Esophagus (tissue), 2 donors: Measurements from ENCODE around the gene CBY1. TPM values are rescaled to one million over a fixed set of nuclear protein-coding genes. Genes with fewer than 3 reads are reported as not detected.

ENCODE experiments used
- H3K27ac ChIP-seq, 2 donors: one replicate each; pipeline ENCODE4 v1.5.1; 2013; ENCODE audit warnings: low read depth in 2 of 2, mild to moderate bottlenecking in 2 of 2, inconsistent platforms in 1 of 2, low read length in 1 of 2, moderate library complexity in 1 of 2
- H3K27me3 ChIP-seq, 2 donors: one replicate each; pipeline ENCODE4 v1.6.1; 2013; ENCODE audit warnings: low read length in 2 of 2, control low read depth in 1 of 2, mild to moderate bottlenecking in 1 of 2; ENCODE audit not compliant: insufficient read depth in 2 of 2, control insufficient read depth in 1 of 2
- H3K36me3 ChIP-seq, 2 donors: one replicate each; pipeline ENCODE4 v1.6.1; 2013; ENCODE audit warnings: low read length in 1 of 2; ENCODE audit not compliant: control insufficient read depth in 2 of 2, insufficient read depth in 2 of 2
- H3K4me1 ChIP-seq, 2 donors: one replicate each; pipeline ENCODE4 v1.6.1; 2013; ENCODE audit warnings: low read length in 1 of 2; ENCODE audit not compliant: control insufficient read depth in 2 of 2, insufficient read depth in 2 of 2
- H3K4me3 ChIP-seq, 2 donors: one replicate each; pipeline ENCODE4 v1.5.1; 2013; ENCODE audit warnings: low read length in 2 of 2, mild to moderate bottlenecking in 2 of 2, low read depth in 1 of 2, moderate library complexity in 1 of 2
- H3K9me3 ChIP-seq, 2 donors: one replicate each; pipeline ENCODE4 v1.6.1; 2013; ENCODE audit warnings: mild to moderate bottlenecking in 2 of 2, low read depth in 1 of 2, low read length in 1 of 2, moderate library complexity in 1 of 2; ENCODE audit not compliant: control insufficient read depth in 2 of 2, insufficient read depth in 1 of 2
- WGBS, 2 donors: extraction: QIAGEN DNeasy Blood & Tissue Kit; methylation state at CpG; one replicate each; pipeline ENCODE4 v1.1.7; 2013; 5-methylcytosine and 5-hydroxymethylcytosine counted together
- polyA plus RNA-seq, 2 donors: library from polyadenylated mRNA; stranded (reverse); fragments of 200-250 nt; gene quantifications; one replicate each; pipeline ENCODE4 v1.2.3, GENCODE V29; 2013
- donor health status: healthy with polysubstance abuse.
- donor health status: Bipolar disorder and iron deficiency.

The CBY1 gene
- polyA plus RNA-seq, 2 donors, result 24.1 to 28.9 TPM

DNA sequence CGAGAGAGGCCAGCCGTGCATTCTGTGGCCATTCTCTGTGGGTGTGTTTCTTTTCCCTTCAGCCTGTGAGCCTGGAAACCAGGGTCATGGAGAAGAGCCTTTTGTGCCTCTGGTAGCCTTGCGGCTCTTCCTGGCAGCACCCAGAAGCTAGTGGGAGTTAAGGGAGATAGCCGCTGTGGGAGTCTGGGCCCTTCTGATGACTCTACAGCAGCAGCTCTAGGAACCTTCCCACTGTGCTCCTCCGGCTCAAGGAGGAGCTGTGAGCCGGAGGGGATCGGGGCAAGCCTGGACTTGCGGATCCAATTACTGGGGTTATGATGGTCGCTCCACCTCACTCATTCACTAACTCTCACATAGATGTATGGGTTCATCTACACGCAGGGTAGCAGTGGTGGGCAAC lies 59.8 kb downstream of the CBY1 start:
- H3K4me1 ChIP-seq, result peaks cover 5 to 18% of the 10 kb centered on the region in 2 donors
- 86 to 92% methylated on average over 10 of the region's 10 CpGs for WGBS, 2 donors
- H3K36me3 ChIP-seq, result peaks cover 11 to 28% of the 10 kb centered on the region in 2 donors

DNA sequence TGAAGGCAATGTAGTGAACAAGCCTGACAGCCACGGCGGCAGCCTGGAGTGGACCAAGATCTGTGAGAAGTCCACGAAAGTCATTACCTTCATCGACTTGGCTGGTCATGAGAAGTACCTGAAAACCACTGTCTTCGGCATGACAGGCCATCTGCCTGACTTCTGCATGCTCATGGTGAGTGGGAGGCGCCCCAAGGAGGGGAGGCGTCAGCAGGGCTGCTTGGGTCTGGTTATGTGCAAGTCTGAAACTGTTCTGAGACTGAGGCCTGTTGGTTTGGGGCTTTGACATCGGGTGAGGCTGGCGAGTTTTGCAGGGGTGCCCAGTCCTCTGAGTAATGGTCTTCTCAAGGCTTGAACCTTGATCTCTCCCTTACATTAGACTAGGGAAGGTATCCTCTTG lies 60.4 kb downstream of the CBY1 start:
- 75 to 79% methylated on average over 9 of the region's 9 CpGs for WGBS, 2 donors
- no peak overlapping the region for H3K4me3 ChIP-seq
- no peaks in the 10 kb centered on the region for H3K27me3 ChIP-seq
- no peak overlapping the region for H3K27ac ChIP-seq
- H3K4me1 ChIP-seq, result peaks cover 5 to 18% of the 10 kb centered on the region in 2 donors
- peaks cover 11 to 31% of the 10 kb centered on the region in 2 donors for H3K36me3 ChIP-seq
- no peaks in the 10 kb centered on the region for H3K9me3 ChIP-seq

More for the DNA sequence above, 59.8 kb downstream of the CBY1 start:
- Histone ChIP-seq H3K27ac (no peak overlapping the region), H3K4me3 (no peak overlapping the region), H3K27me3 (no peaks in the 10 kb centered on the region), H3K9me3 (no peaks in the 10 kb centered on the region)

DNA sequence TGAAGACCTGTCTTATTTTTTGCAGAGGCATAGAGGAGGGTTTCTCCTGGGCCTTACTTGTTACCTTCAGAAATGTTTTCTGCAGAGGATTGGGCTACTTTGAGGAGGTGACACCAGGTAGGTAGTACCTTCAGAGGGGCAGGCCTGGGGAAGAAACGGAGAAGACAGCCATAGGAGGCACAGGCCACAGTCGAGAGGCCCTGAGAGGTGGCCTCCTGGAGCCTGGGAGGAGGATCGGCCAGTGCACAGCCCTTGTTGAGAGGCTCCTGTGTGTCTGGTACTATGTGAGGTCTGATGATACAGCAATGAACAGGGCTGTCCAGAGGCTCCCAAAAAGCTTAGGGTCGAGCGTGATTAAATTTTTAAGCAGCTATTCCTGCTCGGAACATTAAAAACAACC lies 60.8 kb downstream of the CBY1 start:
- H3K36me3 ChIP-seq, result peaks cover 11 to 31% of the 10 kb centered on the region in 2 donors
- H3K4me1 ChIP-seq, result peaks cover 5 to 18% of the 10 kb centered on the region in 2 donors
- H3K4me3 ChIP-seq, result no peak overlapping the region
- H3K27me3 ChIP-seq, result no peaks in the 10 kb centered on the region
- H3K27ac ChIP-seq, result no peak overlapping the region
- 88 to 93% methylated on average over 6 of the region's 6 CpGs for WGBS, 2 donors
- no peaks in the 10 kb centered on the region for H3K9me3 ChIP-seq

DNA sequence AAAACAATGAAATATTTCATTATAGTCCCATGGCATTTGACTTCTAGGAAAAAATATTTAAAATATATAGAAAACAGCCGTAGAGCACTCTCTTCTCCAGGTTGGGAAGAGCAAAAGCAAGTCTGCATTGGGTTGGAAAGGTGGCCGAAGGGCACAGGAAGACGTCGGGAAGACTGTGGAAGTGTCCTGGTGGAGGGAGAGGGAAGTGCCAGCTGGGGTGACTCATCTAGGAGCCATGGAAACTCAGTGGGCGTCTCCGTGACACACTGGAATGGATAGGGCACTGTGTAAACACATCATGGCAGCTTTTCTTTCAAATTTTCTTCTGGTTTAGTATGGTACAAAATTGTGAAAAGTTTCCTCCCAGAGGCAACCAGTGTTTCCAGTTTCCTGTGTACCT lies 62.0 kb downstream of the CBY1 start:
- Histone ChIP-seq H3K4me1 (peaks cover 5 to 13% of the 10 kb centered on the region in 2 donors), H3K4me3 (no peak overlapping the region), H3K9me3 (no peaks in the 10 kb centered on the region), H3K27me3 (no peaks in the 10 kb centered on the region), H3K27ac (peak overlapping the region in 1 of 2 donors; percentile 59), H3K36me3 (peaks cover 17 to 26% of the 10 kb centered on the region in 2 donors)
- WGBS, 2 donors, result 20 to 26% methylated on average over 6 of the region's 6 CpGs

DNA sequence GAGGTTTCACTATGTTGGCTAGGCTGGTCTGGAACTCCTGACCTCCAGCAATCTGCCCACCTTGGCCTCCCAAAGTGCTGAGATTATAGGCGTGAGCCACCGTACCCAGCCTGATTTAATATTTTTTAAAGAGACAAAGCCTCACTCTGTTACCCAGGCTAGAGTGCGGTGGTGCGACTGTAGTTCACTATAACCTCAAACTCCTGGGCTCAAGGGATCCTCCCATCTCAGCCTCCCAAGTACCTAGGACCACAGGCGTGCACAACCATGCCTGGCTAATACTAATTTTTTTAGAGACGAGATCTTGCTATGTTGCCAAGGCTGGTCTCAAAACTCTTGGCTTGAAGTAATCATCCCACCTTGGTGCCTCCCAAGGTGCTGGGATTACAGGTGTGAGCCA lies 62.8 kb downstream of the CBY1 start:
- Histone ChIP-seq H3K27me3 (no peaks in the 10 kb centered on the region), H3K4me1 (peaks cover 5 to 13% of the 10 kb centered on the region in 2 donors), H3K9me3 (no peaks in the 10 kb centered on the region), H3K4me3 (no peak overlapping the region), H3K36me3 (peaks cover 19 to 31% of the 10 kb centered on the region in 2 donors), H3K27ac (peak overlapping the region in 1 of 2 donors; percentile 6)
- WGBS, 2 donors, result 88 to 90% methylated on average over 6 of the region's 6 CpGs

DNA sequence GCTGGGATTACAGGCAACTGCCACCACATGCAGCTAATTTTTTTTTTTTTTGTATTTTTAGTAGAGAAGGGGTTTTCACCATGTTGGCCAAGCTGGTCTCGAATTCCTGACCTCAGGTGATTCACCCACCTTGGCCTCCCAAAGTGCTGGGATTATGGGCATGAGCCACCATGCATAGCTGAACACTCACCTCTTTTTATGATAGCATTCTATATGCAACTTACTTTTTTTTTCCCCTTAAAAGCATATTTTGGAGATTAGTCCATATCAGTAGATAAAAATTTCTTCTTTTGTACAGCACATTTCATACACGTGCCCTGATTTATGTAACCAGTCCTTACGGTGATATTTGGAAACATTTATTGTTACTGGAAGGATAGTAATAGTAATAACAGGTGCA lies 63.9 kb downstream of the CBY1 start:
- no peaks in the 10 kb centered on the region for H3K27me3 ChIP-seq
- no peaks in the 10 kb centered on the region for H3K9me3 ChIP-seq
- H3K36me3 ChIP-seq, result peaks cover 24 to 37% of the 10 kb centered on the region in 2 donors
- H3K27ac ChIP-seq, result no peak overlapping the region
- H3K4me3 ChIP-seq, result no peak overlapping the region
- peaks cover 1 to 9% of the 10 kb centered on the region in 2 donors for H3K4me1 ChIP-seq
- 91 to 92% methylated on average over 3 of the region's 3 CpGs for WGBS, 2 donors

DNA sequence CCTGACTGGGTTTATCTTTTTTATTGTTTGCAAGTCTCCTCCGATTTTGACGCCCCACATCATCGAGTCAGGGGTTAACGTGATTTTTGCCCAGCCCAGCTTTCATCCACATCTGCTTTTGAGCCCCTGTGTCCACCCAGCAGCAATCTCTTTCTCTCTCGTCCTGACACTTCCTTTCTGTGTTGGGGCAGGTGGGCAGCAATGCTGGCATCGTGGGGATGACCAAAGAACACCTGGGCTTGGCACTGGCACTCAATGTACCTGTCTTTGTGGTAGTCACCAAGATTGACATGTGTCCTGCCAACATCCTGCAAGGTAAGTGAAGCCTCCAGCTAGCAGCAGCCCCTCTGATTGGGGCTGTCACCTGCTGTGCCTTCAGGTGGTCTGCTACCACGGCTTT lies 65.1 kb downstream of the CBY1 start:
- Histone ChIP-seq H3K4me1 (peaks cover 0 to 2% of the 10 kb centered on the region in 2 donors), H3K4me3 (no peak overlapping the region), H3K9me3 (no peaks in the 10 kb centered on the region), H3K36me3 (peaks cover 22 to 36% of the 10 kb centered on the region in 2 donors), H3K27ac (no peak overlapping the region), H3K27me3 (no peaks in the 10 kb centered on the region)
- WGBS, 2 donors, result 85 to 93% methylated on average over 7 of the region's 7 CpGs

Other genes starting within 250 kb of the CBY1 start
- not detected for gene KCNJ4, start 201.4 kb upstream of the CBY1 start, polyA plus RNA-seq
- gene KDELR3, start 188.5 kb upstream of the CBY1 start, polyA plus RNA-seq, result 1 to 10 TPM; 1.0 to 1.3 TPM
- gene DDX17, start 150.3 kb upstream of the CBY1 start, polyA plus RNA-seq, result 100 to 1,000 TPM in 1 of 2 donors, 10 to 100 TPM in 1; 95.5 to 143 TPM
- 1 to 10 TPM in 1 of 2 donors, under 1 TPM in 1; 0.51 to 1.3 TPM for gene DMC1, start 86.5 kb upstream of the CBY1 start, polyA plus RNA-seq
- under 1 TPM; 0.06 to 0.86 TPM for gene FAM227A, start 246 bp upstream of the CBY1 start, polyA plus RNA-seq
- 10 to 100 TPM; 14.4 to 41.1 TPM for gene TOMM22, start 25.3 kb downstream of the CBY1 start, polyA plus RNA-seq
- 10 to 100 TPM in 1 of 2 donors, 1 to 10 TPM in 1; 9.2 to 16.5 TPM for gene JOSD1, start 44.3 kb downstream of the CBY1 start, polyA plus RNA-seq
- 10 to 100 TPM; 12.5 to 19.4 TPM for gene GTPBP1, start 49.3 kb downstream of the CBY1 start, polyA plus RNA-seq
- 10 to 100 TPM; 61.7 to 70.1 TPM for gene SUN2, start 99.4 kb downstream of the CBY1 start, polyA plus RNA-seq
- gene DNAL4, start 137.5 kb downstream of the CBY1 start, polyA plus RNA-seq, result 10 to 100 TPM in 1 of 2 donors, 1 to 10 TPM in 1; 8.5 to 12.7 TPM
- gene NPTXR, start 187.4 kb downstream of the CBY1 start, polyA plus RNA-seq, result under 1 TPM; 0.28 to 0.73 TPM
- 1 to 10 TPM; 6.4 to 8.5 TPM for gene CBX6, start 215.6 kb downstream of the CBY1 start, polyA plus RNA-seq